ENCODE data around the gene CDH13.

Gene CDH13

GRCh38 chr16:83453977-83454376, 827.2 kb downstream of the CDH13 start:
- no peak overlapping the region for H3K9ac ChIP-seq (ENCODE audit: low read length)

GRCh38 chr16:83455716-83456115, 828.9 kb downstream of the CDH13 start:
- no peak overlapping the region for H3K4me3 ChIP-seq (ENCODE audit: low read depth, low read length)
- H3K27me3 ChIP-seq (ENCODE audit: control insufficient read depth, insufficient read depth, low read length): no peaks in the 10 kb centered on the region
- no peaks in the 10 kb centered on the region for H3K9me3 ChIP-seq (ENCODE audit: control insufficient read depth, insufficient read depth, low read depth, low read length)
- H3K9ac ChIP-seq (ENCODE audit: low read length): no peak overlapping the region
- no peaks in the 10 kb centered on the region for H3K4me1 ChIP-seq (ENCODE audit: control insufficient read depth, insufficient read depth, low read length)
- H3K36me3 ChIP-seq (ENCODE audit: control insufficient read depth, insufficient read depth, low read length): no peaks in the 10 kb centered on the region
- H3K27ac ChIP-seq (ENCODE audit: low read depth, low read length): no peak overlapping the region

More at GRCh38 chr16:83453977-83454376, 827.2 kb downstream of the CDH13 start:
- H3K4me3 ChIP-seq (ENCODE audit: low read depth, low read length): no peak overlapping the region
- no peaks in the 10 kb centered on the region for H3K4me1 ChIP-seq (ENCODE audit: control insufficient read depth, insufficient read depth, low read length)
- H3K9me3 ChIP-seq (ENCODE audit: control insufficient read depth, insufficient read depth, low read depth, low read length): no peaks in the 10 kb centered on the region
- H3K27me3 ChIP-seq (ENCODE audit: control insufficient read depth, insufficient read depth, low read length): no peaks in the 10 kb centered on the region
- no peaks in the 10 kb centered on the region for H3K36me3 ChIP-seq (ENCODE audit: control insufficient read depth, insufficient read depth, low read length)
- H3K27ac ChIP-seq (ENCODE audit: low read depth, low read length): no peak overlapping the region

- H3K9ac ChIP-seq (ENCODE audit: low read length): no peak overlapping the region
- H3K27me3 ChIP-seq (ENCODE audit: control insufficient read depth, insufficient read depth, low read length): no peaks in the 10 kb centered on the region
- H3K36me3 ChIP-seq (ENCODE audit: control insufficient read depth, insufficient read depth, low read length): no peaks in the 10 kb centered on the region
- H3K4me3 ChIP-seq (ENCODE audit: low read depth, low read length): no peak overlapping the region
- H3K4me1 ChIP-seq (ENCODE audit: control insufficient read depth, insufficient read depth, low read length): no peaks in the 10 kb centered on the region
- no peaks in the 10 kb centered on the region for H3K9me3 ChIP-seq (ENCODE audit: control insufficient read depth, insufficient read depth, low read depth, low read length)
- H3K27ac ChIP-seq (ENCODE audit: low read depth, low read length): no peak overlapping the region
Measured at GRCh38 chr16:83456934-83457333, 830.2 kb downstream of the CDH13 start.

GRCh38 chr16:83458612-83459011, 831.8 kb downstream of the CDH13 start:
- H3K36me3 ChIP-seq (ENCODE audit: control insufficient read depth, insufficient read depth, low read length): no peaks in the 10 kb centered on the region
- H3K9me3 ChIP-seq (ENCODE audit: control insufficient read depth, insufficient read depth, low read depth, low read length): no peaks in the 10 kb centered on the region
- no peaks in the 10 kb centered on the region for H3K4me1 ChIP-seq (ENCODE audit: control insufficient read depth, insufficient read depth, low read length)
- no peak overlapping the region for H3K27ac ChIP-seq (ENCODE audit: low read depth, low read length)
- H3K4me3 ChIP-seq (ENCODE audit: low read depth, low read length): no peak overlapping the region
- no peak overlapping the region for H3K9ac ChIP-seq (ENCODE audit: low read length)
- no peaks in the 10 kb centered on the region for H3K27me3 ChIP-seq (ENCODE audit: control insufficient read depth, insufficient read depth, low read length)

- no peaks in the 10 kb centered on the region for H3K4me1 ChIP-seq (ENCODE audit: control insufficient read depth, insufficient read depth, low read length)
- no peak overlapping the region for H3K4me3 ChIP-seq (ENCODE audit: low read depth, low read length)
- no peaks in the 10 kb centered on the region for H3K9me3 ChIP-seq (ENCODE audit: control insufficient read depth, insufficient read depth, low read depth, low read length)
- no peak overlapping the region for H3K27ac ChIP-seq (ENCODE audit: low read depth, low read length)
- no peak overlapping the region for H3K9ac ChIP-seq (ENCODE audit: low read length)
- H3K36me3 ChIP-seq (ENCODE audit: control insufficient read depth, insufficient read depth, low read length): no peaks in the 10 kb centered on the region
- H3K27me3 ChIP-seq (ENCODE audit: control insufficient read depth, insufficient read depth, low read length): no peaks in the 10 kb centered on the region
Measured at GRCh38 chr16:83464991-83465390, 838.2 kb downstream of the CDH13 start.

GRCh38 chr16:83470416-83470815, 843.6 kb downstream of the CDH13 start:
- no peaks in the 10 kb centered on the region for H3K36me3 ChIP-seq (ENCODE audit: control insufficient read depth, insufficient read depth, low read length)
- H3K4me3 ChIP-seq (ENCODE audit: low read depth, low read length): no peak overlapping the region
- no peak overlapping the region for H3K9ac ChIP-seq (ENCODE audit: low read length)
- no peaks in the 10 kb centered on the region for H3K9me3 ChIP-seq (ENCODE audit: control insufficient read depth, insufficient read depth, low read depth, low read length)
- no peaks in the 10 kb centered on the region for H3K27me3 ChIP-seq (ENCODE audit: control insufficient read depth, insufficient read depth, low read length)
- no peaks in the 10 kb centered on the region for H3K4me1 ChIP-seq (ENCODE audit: control insufficient read depth, insufficient read depth, low read length)
- no peak overlapping the region for H3K27ac ChIP-seq (ENCODE audit: low read depth, low read length)

GRCh38 chr16:83472776-83473501, 846.2 kb downstream of the CDH13 start:
- Histone ChIP-seq H3K27ac (ENCODE audit: low read depth, low read length) (no peak overlapping the region), H3K27me3 (ENCODE audit: control insufficient read depth, insufficient read depth, low read length) (no peaks in the 10 kb centered on the region), H3K36me3 (ENCODE audit: control insufficient read depth, insufficient read depth, low read length) (no peaks in the 10 kb centered on the region), H3K4me3 (ENCODE audit: low read depth, low read length) (no peak overlapping the region), H3K4me1 (ENCODE audit: control insufficient read depth, insufficient read depth, low read length) (no peaks in the 10 kb centered on the region), H3K9ac (ENCODE audit: low read length) (no peak overlapping the region), H3K9me3 (ENCODE audit: control insufficient read depth, insufficient read depth, low read depth, low read length) (no peaks in the 10 kb centered on the region)

- Histone ChIP-seq H3K4me1 (ENCODE audit: control insufficient read depth, insufficient read depth, low read length) (no peaks in the 10 kb centered on the region), H3K27me3 (ENCODE audit: control insufficient read depth, insufficient read depth, low read length) (no peaks in the 10 kb centered on the region), H3K27ac (ENCODE audit: low read depth, low read length) (no peak overlapping the region), H3K4me3 (ENCODE audit: low read depth, low read length) (no peak overlapping the region), H3K36me3 (ENCODE audit: control insufficient read depth, insufficient read depth, low read length) (no peaks in the 10 kb centered on the region), H3K9ac (ENCODE audit: low read length) (no peak overlapping the region), H3K9me3 (ENCODE audit: control insufficient read depth, insufficient read depth, low read depth, low read length) (no peaks in the 10 kb centered on the region)
Measured at GRCh38 chr16:83473926-83474650, 847.3 kb downstream of the CDH13 start.

- no peak overlapping the region for H3K27ac ChIP-seq (ENCODE audit: low read depth, low read length)
- no peaks in the 10 kb centered on the region for H3K4me1 ChIP-seq (ENCODE audit: control insufficient read depth, insufficient read depth, low read length)
- no peaks in the 10 kb centered on the region for H3K9me3 ChIP-seq (ENCODE audit: control insufficient read depth, insufficient read depth, low read depth, low read length)
- H3K36me3 ChIP-seq (ENCODE audit: control insufficient read depth, insufficient read depth, low read length): no peaks in the 10 kb centered on the region
- no peak overlapping the region for H3K4me3 ChIP-seq (ENCODE audit: low read depth, low read length)
- no peaks in the 10 kb centered on the region for H3K27me3 ChIP-seq (ENCODE audit: control insufficient read depth, insufficient read depth, low read length)
- H3K9ac ChIP-seq (ENCODE audit: low read length): no peak overlapping the region
Measured at GRCh38 chr16:83475108-83475507, 848.3 kb downstream of the CDH13 start.

GRCh38 chr16:83481589-83481988, 854.8 kb downstream of the CDH13 start:
- no peak overlapping the region for H3K9ac ChIP-seq (ENCODE audit: low read length)
- no peaks in the 10 kb centered on the region for H3K4me1 ChIP-seq (ENCODE audit: control insufficient read depth, insufficient read depth, low read length)
- H3K27ac ChIP-seq (ENCODE audit: low read depth, low read length): no peak overlapping the region
- H3K27me3 ChIP-seq (ENCODE audit: control insufficient read depth, insufficient read depth, low read length): no peaks in the 10 kb centered on the region
- H3K9me3 ChIP-seq (ENCODE audit: control insufficient read depth, insufficient read depth, low read depth, low read length): no peaks in the 10 kb centered on the region
- no peaks in the 10 kb centered on the region for H3K36me3 ChIP-seq (ENCODE audit: control insufficient read depth, insufficient read depth, low read length)
- no peak overlapping the region for H3K4me3 ChIP-seq (ENCODE audit: low read depth, low read length)

- Histone ChIP-seq H3K36me3 (ENCODE audit: control insufficient read depth, insufficient read depth, low read length) (no peaks in the 10 kb centered on the region), H3K27me3 (ENCODE audit: control insufficient read depth, insufficient read depth, low read length) (no peaks in the 10 kb centered on the region), H3K4me1 (ENCODE audit: control insufficient read depth, insufficient read depth, low read length) (no peaks in the 10 kb centered on the region), H3K9me3 (ENCODE audit: control insufficient read depth, insufficient read depth, low read depth, low read length) (no peaks in the 10 kb centered on the region), H3K4me3 (ENCODE audit: low read depth, low read length) (no peak overlapping the region), H3K27ac (ENCODE audit: low read depth, low read length) (no peak overlapping the region), H3K9ac (ENCODE audit: low read length) (no peak overlapping the region)
Measured at GRCh38 chr16:83482545-83483162, 855.9 kb downstream of the CDH13 start.
